HG03139 (cell line): ENCODE data around the gene FBH1.
"Not testable (repeated sequence)": the region's sequence is repeated elsewhere in the genome, so short reads cannot be mapped to it uniquely, and the experiment has no call there.

Experiments used
- ATAC-seq: cut with Tn5 transposase; IDR thresholded peaks from one replicate; pipeline ENCODE4 v1.9.1; 2021; ENCODE audit not compliant: unreplicated experiment

The FBH1 gene

DNA sequence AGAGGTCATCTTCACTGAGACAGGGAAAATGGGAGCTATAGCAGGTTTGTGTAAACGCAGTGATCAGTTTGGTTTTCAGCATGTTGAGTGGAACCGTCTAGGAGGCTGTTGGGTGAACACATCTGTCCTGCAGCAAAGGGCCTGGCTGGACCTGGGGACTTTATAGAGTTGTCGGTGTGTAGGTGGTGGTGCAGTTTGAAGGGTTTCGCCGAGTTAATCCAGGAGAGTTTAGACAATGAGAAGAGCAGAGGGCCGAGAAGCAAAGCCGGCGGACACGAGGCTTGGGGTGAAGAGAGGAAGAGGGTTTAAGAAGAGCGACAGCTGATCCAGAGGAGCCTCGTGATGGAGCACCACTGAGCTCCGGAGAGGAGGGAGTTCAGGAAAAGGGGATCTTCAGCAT is 48.2 kb downstream of the FBH1 start:
- ATAC-seq: no peak

- no peak for ATAC-seq
These were observed 50.8 kb downstream of the FBH1 start for GRCh38 chr10:5940807-5941218.

- ATAC-seq: no peak
These were observed 51.5 kb downstream of the FBH1 start for GRCh38 chr10:5941579-5941978.

- ATAC-seq: no peak
These were observed 52.0 kb downstream of the FBH1 start for GRCh38 chr10:5942001-5942400.

DNA sequence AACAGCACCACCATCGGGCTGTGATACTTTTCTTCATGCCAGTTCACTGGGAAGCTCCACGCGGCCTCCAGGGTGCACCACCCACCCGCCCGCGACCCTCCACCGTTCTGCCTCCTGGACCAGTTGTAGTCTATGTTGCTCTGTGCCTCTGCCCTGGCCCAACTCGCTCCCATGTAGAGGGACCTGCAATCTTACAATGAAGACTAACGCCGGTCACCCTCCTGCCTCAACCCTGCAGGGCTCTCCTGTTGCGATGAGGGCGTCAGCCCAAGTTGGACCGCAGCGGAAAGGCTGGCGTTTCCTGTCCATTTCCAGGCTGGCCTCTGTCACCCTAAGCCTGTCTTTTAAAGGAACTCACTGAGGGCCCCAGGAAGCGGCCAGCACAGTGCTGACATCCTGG is 52.4 kb downstream of the FBH1 start:
- no peak for ATAC-seq

DNA sequence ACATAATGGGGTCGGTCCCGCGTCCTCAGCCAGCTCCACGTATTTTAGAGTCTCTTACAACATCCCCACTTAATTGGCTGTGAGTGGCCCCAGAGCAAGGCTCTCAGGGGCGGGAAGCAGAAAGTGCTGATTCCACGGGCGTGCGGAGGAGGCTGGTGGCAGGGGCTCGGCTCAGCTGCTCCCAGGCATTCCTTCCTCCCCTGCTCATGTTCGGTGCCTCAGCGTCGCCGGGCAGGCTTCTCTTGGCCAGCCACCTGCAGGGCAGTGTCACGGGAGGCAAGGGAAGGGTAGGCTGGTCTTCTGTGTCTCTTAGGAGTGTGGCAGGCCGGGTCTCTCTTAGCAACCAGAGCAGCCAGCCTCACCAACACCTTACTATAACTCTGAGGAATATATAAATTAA is 53.5 kb downstream of the FBH1 start:
- ATAC-seq: no peak

DNA sequence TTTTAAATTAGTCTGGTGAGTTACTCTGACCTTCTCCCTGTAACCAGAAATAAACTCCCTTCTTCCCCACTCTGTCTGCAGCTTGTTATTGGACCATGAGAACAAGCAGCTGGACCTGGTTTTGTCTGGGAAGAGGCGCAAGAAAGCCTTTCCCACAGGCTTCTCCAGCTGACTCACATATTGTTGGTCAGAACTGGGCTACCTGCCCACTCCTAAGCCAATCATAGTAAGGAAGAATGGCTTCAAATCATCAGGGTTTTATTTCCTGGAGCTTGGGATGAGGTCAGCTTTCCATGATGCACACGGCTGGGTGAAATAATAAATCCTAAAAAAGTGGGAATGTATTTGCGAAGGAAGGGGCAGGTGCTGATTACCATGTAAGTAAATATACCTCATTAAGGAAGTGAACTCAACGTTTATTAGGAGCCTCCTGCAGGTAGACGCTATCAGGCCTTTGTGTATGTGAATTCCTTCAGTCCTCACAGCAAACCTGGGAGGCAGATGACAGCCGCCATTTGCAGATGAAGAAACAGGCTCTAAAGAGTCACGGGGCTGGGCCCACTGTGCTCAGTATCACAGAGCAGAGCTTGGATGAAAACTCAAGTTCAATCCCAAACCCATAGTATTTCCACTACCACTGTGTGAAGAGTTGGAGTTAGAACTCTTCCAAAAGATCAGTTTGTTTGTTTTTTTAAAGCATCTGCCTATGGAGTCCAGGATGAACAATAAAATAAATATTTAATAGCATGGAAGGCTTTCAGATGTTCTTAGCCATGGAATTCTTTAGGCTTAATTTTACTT is 54.5 kb downstream of the FBH1 start:
- no peak for ATAC-seq

GRCh38 chr10:5945190-5945509 is 55.1 kb downstream of the FBH1 start:
- ATAC-seq: no peak

GRCh38 chr10:5945561-5946418 is 55.7 kb downstream of the FBH1 start:
- ATAC-seq: no peak

DNA sequence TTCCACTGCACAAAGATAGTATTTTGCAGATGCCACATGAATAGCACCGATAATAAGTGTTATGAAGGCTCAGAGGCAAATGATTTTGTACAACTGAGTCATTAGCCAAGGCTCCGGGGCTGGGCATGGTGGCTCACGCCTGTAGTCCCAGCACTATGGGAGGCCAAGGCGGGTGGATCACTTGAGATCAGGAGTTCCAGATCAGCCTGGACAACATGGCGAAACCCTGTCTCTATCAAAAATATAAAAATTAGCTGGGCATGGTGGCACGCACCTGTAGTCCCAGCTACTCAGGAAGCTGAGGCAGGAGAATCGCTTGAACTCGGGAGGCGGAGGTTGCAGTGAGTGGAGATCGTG is 56.4 kb downstream of the FBH1 start:
- ATAC-seq: not testable (repeated sequence)

- ATAC-seq: no peak
These were observed 56.7 kb downstream of the FBH1 start for GRCh38 chr10:5946786-5947185.

DNA sequence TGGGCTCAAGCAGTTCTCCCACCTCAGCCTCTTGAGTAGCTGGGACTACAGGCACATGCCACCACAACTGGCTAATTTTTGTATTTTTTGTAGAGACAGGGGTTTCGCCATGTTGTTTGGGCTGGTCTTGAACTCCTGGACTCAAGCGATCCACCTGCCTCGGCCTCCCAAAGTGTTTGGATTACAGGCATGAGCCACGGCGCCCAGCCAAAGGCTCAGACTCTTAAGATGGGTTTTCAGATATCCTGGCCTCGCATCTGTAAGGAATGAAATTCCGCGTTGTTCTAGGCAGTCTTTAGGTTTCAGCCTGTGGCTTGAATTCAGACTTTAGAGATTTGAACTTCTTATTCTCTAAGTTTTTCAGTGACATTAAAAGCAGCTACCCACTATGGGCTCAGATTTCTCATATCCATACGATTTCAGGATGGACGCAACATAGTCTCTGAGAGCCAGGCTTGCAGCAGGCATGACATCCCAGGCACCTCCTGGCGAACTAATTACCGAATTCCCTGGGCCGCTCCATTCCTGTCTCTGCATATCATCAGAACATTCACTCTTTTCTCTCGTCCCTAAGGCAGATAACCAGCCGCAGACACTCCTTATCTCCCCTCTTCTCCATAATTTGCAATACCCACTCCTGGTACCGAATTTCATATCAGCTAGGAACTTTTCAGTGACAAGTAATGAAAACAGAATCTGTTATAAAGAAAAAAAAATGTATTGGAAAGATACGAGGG is 57.6 kb downstream of the FBH1 start:
- ATAC-seq: no peak

GRCh38 chr10:5948208-5948585 is 58.2 kb downstream of the FBH1 start:
- no peak for ATAC-seq

DNA sequence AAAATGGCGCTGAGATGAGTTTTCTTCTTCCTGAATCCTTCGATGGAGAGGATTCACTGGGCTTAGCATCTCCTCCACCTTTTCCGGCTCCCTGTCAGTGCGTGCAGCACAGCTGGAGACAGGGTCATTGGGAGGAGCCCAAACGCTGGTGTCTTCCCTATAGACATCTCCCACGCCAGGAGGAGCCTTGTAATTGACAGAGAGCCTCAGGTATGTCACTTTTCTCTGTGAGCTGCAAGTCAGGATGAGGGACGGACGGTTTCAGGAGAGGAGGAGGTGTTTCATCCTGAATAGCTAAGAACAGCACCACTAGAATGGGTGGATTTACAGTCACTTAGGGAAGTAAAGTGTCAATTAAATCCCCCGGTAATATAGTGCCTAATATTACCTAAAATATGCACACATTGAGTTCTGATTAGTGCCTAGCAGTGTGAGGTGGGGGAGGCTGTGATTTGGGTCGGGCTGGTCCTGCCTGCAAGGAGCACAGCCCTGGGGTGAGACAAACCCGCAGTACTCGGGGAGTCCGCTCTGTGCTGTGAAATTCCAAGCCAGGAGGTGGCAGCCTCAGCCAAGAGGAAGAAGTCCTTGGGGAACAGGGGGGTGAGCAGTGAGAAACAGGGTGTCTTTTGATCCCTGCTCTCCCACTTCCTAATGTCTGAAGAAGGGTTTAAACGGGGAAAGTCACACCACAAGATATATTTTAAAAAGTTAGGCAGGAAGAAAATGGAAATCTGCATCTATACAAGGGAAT is 59.1 kb downstream of the FBH1 start:
- ATAC-seq: no peak

DNA sequence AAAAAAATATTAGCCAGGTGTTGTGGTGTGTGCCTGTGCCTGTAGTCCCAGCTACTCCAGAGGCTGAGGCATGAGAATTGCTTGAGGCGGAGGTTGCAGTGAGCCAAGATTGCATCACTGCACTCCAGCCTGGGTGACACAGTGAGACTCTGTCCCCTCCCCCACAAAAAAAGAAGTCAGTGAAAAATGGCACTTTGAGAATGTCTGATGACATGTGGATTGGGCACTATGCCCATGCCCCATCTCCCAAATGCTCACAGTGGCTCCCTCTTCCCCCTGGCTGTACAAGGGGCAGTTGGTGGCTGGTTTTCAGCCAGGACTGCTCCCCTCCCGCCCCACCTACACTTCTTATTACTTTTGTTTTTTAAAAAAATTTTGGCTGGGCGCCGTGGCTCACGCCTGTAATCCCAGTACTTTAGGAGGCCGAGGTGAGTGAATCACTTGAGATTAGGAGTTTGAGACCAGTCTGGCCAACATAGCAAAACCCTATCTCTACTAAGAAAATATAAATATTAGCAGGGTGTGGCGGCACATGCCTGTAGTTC is 61.2 kb downstream of the FBH1 start:
- no peak for ATAC-seq

DNA sequence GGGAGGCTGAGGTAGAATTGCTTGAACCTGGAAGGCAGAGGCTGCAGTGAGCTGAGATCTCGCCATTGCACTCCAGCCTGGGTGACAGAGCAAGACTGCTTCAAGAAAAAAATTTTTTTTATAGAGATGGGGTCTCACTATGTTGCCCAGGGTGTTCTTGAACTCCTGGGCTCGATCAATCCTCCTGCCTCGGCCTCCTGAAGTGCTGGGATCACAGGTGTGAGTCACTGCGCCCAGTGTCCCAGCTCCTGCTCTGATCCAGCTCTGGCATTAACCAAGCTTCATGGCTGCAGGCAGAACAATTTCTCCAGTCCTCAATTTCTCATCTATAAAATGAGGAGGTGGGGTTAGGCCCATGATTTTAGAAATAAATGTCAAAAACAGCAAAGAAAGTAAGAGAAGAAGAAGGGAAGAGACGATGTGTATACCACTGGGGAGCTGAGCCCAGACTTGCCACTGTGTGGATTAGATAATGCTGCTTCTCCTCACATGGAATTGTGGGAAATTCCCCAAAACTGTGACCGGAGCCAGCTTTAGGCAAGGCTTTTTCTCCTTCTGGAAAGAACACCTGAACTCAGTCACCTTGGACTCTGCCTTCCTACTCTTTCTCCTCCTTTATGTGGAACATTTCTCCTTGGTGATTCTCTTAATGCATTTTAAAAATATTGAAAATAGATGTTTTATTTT is 61.8 kb downstream of the FBH1 start:
- ATAC-seq: no peak

DNA sequence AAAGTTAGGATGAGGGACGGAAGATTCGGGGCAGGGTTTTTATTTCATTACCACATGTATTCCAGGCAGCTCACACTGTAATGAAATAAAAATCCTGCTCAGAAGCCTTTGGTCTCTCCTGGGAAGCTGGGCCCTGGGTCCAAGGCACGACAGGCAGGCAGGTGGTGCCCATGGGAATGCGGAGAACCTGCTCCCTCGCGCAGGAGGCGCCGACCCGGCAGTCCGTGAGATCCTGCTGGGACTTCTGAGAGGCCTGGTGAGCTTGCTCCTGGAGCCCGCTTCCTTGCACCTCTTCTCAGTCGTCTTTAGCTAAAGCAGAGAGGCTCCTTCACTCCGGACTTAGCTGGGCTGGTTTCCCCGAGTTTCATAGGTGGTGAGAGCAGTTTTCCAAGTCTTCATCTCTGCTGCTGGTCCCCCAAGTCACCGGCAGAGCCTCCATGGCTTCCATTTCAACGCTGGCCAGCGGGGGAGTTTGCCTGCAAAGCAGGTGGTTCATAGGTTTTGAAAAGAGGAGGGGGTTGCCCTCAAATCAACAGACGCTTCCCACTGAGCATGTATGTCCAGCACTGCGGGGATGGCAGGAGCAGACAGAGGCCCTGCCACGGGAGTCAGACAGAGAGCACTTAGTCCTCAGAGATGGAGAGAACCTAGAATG is 62.8 kb downstream of the FBH1 start:
- ATAC-seq: no peak

- ATAC-seq: no peak
These were observed 63.6 kb downstream of the FBH1 start for GRCh38 chr10:5953676-5954075.

DNA sequence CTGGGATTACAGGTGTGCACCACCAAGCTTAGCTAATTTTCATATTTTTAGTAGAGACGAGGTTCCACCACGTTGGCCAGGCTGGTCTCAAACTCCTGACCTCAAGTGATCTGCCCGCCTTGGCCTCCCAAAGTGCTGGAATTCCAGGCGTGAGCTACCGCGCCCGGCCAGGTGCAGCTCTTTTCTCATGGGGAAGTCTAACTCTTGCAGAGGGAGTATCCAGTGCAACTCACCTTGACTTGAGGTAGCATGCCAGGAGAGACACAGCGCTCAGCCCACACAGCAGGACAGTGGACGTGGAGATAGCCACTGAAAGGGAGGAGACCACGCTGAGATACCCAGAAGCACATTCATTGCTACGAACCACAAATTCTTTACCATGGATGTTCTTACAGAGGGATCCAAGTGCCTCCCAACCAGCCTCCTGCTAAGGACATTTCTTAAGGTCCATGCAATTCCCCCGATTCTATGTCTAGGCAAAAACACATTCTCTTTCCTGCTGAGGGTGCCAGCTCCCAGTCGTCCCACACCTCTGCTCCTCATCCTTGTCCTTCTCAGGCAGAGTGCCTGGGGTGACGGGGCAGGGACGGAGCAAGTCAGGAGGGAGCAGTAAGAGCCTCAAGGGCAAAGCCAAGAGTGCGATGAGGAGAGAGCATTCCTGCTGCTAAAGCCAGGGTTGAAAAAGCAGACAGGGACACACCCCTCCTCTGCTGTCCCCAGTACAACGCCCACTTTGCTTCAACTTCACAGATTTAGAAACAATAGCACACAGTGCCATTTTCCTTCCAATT is 66.3 kb downstream of the FBH1 start:
- ATAC-seq: no peak
